GM21717 (cell line): ENCODE data around the gene LCN2.

Source experiments
- ATAC-seq: cut with Tn5 transposase; IDR thresholded peaks from one replicate; pipeline ENCODE4 v1.9.1; 2021; ENCODE audit warnings: mild to moderate bottlenecking, moderate library complexity; ENCODE audit not compliant: unreplicated experiment

The LCN2 gene

DNA sequence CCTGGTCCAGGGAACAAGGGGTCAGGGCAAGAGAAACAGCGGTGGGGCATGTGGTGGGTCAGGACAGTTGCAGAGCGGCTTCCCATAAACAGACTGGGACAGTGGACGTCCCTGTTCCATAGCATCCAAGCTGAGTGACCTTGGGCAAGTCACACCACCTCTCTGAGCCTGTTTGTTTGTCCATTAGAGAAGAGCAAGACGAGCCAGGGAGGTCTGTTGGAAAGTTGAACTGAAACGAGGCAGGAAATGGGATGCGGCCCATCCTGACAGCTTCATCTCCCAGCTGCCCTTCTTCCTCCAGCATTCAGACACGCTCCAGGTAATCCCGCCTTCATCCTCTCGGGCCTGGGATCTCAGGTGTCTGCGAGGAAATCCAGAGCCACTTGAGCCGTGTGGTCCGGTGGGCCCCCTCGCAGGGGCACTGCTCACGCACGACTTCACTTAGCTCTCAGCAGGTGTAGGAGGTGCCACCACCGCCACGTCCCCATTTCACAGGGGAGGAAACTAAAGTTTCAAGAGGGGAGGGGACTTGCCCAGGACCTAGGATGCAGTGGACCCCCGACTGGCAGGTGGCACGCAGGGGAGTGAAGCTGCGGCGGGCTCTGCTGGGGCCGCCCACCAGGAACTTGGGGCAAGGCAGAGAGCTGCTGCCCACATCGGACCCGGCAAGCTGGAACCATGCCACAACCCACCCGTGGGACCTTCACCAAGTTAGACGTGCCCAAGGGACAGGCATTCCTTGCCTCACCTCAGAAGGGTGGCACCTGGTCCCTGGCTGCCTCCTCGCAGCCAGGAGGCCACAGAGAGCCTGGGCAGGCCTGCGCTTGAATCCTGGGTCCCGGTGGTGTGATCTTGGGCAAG is 34.7 kb upstream of the LCN2 start:
- ATAC-seq = no peak

DNA sequence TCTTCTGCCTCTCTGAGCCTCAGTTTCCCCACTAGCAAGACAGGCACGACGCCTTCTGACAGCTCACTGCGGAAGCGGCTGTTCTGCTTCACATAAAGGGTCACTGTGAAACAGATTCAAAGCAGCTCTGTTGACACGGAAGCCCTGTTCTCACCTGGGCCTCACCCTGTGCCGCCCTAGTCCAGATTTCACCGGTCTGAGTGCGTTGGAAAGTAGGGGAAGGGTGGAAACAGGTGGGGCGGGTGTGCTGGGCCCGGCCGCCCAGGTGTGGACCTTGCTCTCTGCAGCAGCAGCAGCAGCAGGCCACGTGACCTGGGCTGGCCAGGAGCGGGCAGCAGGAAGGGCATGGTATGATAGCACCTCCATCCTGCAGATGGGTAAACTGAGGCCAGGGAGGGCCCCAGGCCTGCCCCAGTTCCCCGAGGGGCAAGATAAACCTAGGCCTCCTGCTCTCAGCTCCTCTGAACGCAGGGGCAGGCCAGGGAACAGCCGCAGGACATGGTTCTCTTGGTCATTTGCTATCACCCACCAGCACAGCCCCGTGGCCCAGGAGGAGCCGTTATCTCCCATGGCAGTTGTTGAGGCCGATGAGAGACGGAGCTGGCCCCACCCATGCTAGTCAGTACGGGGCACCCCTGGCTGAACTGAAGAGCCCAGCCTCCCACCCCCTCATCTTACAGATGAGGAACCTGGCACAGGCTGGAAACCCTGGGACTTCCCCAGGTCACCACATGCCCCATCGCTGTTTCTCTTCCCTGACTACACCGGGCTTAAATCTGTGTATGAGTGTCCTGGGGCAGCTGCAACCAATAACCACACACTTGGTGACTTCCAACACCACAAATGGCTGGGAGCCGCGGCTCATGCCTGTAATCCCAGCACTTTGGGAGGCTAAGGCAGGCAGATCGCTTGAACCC is 33.8 kb upstream of the LCN2 start:
- no peak for ATAC-seq

DNA sequence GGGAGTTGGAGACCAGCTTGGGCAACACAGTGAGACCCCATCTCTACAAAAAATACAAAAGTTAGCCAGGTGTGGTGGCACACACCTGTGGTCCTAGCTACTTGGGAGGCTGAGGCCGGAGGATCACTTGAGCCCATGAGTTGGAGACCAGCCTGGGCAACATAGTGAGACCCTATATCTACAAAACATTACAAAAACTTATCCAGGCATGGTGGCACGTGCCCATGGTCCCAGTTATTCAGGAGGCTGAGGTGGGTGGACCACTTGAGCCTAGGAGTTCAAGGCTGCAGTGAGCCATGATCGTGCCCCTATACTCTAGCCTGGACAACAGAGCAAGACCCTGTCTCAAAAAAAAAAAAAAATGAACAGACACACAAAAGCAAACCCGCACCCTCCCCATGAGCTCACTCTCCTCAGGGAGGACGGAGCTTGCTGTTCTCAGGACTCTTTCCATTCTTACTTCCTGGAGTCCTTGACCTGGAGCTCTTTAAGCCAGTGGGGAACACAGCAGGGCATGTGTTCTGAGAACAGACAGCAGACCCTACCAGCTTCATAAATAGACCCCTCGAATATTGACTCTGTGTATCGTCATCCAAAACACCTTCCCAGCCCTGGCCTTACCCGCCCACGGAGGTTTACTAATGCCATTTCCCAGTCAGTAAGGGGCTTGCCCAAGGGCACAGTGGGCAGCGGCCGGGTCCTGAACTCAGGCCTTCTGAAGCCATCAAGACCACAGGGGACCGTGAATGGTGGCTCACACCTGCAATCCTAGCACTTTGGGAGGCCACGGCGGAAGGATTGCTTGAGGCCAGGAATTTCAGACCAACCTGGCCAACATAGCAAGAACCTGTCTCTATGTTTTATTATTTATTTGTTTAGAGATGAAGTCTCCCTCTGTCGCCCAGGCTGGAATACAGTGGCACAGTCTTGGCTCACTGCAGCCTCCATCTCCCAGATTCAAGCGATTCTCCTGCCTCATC is 32.9 kb upstream of the LCN2 start:
- no peak for ATAC-seq

DNA sequence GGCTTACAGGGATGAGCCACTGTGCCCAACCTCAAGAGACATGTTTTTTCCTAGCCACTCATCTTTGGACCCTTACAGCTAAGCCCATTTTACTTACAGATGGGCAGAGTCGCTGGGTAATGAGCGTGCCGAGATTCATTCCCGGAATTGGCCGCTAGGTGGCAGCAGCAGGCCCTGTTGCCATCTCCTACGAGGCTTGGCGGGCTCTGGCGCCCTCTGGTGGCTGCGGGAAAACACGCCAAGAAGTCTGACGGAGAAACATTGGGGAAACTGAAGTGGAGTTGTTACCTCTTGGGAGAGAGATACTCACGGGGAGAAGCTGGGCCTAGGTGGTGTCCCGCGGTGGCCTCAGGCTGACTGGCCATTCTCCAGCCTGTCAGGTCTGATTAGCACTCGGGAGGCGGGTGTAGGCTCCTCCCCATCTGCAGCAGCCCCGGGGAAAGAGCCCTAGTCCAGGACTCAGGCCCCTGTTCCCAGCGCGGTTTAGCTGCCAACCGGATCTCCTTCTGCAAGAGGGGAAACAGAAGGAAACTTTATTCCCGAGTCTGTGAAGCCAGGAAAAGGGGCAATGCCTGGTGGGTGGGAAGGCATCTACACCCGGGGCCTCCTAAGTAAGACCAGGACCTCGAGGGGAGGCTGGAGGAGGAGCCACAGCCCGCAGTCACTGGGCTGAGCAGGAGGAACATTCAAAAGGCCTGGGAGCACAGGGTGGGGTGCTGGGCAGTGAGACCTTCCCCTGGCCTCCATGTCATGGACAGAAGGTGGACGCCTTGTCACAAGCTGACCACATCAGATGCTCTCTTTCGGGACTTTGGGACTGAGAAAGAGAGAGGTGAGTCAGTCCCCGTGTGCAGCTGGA is 31.4 kb upstream of the LCN2 start:
- no peak for ATAC-seq

DNA sequence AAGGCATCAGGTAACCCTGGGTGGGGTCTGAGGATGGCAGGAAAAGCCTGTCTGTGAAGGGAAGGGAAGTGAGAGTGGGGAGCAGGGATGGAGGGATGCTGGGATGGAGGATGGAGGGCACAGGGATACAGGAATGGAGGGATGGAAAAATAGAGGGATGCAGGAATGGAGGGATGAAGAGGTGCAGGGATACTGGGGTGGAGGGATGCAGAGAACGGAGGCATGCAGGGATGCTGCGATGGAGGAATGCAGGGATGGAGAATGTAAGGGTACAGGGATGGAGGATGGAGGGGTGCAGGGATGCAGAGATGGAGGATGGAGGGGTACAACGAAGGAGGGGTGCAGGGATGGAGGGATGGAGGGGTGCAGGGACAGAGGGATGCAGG is 30.8 kb upstream of the LCN2 start:
- ATAC-seq = no peak

DNA sequence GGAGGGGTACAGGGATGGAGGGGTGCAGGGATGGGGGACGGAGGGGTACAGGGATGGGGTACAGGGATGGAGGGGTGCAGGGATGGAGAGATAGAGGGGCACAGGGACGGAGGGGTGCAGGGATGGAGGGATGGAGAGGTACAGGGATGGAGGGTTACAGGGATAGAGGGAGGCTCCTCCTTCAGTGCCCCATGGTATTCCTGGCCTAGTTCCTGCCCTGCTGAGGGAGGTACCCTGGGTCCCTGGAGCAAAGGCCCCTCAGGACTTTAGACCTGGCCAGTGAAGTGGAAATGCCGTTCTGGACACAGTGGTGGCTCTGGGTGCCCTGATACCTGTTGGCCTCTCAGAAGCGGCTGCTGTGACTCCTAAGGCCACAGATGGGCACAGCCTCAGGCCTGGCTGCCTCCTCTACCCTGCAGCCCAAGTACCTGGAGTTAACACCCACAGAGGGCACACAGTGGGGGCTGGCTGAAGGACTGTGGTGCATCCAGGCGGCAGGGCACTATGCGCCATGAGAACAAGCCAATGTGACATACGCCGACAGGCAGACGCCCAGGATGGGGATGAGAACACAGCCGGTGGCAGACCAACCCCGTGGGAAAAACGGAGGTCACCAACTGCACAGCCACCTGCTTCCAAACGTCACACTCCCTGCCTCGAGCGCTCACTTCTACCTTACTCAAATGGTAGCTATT is 30.1 kb upstream of the LCN2 start:
- ATAC-seq = no peak

DNA sequence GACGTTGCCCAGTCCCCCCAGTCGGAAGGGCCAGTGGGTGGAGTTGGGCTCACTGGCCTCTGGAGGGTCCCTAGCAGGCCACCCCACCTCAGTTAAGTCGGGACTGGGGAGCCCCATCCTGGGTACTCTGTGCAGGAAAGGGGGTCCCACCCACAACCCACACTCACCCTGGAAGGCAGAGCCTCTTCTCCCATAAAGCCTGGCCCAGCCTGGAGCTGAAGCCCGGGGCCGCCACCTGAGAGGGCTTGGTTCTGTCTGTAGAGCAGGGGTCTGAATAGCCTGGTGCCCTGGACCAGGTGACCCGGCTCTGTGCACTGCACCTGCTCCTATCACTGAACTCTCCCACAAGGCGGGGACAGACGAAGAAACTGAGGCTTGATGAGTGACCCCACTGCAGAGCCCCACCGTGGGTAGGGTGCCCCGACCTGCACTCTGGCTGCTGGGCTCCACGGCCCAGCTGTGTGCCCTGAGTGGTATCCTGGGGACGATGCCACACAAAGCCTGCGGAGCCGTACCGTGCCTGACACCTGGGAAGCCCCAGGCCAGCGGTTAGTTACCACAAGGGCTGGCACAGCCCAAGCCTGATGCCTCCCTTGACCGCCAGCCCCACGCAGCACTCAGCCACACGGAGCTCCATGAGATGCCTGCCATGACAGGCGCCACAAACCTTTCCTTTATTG is 29.1 kb upstream of the LCN2 start:
- no peak for ATAC-seq

DNA sequence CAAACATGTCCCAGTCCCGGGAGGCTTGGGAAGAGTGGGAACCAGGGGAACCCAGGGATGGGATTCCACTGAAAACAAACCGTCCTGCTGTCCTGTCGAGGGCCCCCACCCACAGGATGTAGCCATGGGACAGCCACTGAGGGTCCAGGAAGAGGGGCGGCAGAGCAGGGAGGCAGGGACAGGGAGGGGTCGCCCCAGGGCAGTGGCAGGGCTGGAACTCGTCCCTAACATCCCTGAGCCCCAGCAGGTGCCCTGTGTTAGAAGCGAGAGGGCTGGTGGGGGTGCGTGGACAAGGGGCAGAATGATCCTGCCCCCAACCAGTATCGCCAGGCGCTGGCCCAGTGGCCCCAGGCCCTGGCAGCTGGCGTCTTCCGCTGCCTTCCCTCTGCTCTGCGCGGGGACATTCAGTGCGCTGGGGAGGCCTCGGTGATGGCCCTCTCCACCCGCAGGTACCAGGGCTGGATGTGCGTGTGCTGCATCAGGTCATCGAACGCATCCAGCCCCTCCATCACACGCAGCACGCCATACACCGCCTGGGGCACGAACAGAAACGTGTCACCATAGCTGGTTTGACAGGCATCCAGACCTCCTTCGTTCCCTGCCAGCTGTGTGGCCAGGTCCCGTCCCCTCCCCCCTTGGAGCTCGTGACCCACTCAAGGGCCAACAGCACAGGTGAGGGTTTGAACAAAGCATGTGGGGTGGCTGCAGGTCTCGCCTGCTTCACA is 28.4 kb upstream of the LCN2 start:
- no peak for ATAC-seq

DNA sequence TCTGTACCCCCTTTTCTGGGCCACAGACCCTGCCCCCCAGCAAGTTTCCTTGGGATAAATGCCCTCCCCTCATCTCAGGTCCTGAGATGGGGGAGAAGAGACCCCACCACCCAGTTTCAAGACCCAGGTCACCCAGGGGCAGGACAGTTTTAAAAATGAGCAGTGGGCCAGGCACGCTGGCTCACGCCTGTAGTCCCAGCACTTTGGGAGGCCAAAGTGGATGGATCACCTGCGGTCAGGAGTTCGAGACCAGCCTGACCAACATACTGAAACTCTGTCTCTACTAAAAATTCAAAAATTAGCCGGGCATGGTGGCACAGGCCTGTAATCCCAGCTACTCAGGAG is 27.8 kb upstream of the LCN2 start:
- ATAC-seq = no peak

DNA sequence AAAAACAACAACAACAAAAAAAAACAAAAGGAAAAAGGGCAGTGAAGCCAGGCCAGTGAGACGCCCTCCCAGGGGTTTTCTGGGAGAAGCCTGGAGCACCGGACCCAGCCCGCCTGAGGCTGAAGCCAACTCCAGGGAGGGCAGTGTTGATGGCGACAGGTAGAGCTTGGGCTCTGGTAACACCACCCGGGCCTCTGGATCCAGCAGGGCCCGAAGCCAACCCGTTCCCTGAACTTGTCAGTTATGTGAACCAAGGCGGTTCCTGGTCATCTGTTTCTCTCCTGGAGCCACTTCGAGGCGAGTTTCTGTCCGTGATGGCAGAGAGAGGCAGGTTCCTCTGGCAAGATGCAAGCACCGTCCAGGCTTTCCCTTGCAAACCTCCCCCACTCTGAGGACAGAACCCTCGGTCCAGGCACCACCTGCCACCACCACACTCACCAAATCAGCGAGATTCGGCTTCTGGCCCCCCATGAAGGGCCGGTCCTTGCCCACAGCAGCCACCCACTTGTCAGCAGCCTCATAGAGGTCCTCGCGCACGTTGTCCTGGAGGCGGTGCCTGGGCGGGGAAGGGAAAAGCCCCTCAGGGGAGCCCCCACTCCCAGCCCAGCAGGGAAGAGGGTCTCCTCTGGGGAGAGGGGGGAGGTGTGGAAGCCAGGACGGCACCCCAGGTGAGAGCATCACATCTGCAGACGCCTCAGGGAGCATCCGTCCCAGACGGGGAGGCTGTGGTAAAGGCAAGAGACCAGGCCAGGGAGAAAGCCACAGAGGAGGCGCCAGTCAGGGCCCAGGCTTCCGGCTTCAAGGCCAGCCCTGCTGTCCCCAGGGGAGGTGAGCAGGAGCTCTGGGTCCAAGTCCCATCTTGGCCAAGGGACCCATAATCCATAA is 27.1 kb upstream of the LCN2 start:
- no peak for ATAC-seq

DNA sequence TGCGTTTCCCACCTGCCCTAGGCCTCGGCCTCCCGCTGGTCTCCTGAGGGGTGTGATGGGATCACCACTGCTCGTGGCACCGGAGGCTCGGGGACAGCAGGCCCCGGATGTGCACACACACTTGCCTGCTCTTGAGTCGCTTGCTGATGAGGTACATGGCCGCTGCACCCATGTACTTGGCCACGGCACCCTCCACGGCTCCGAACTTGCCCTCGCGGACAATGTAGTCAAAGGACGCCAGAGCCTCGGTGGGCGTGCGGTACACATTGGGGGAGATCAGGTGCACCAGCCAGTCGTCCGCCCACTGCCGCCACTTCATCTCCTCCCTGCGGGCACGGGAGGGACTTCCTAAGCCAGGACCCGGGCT is 26.5 kb upstream of the LCN2 start:
- ATAC-seq = no peak

DNA sequence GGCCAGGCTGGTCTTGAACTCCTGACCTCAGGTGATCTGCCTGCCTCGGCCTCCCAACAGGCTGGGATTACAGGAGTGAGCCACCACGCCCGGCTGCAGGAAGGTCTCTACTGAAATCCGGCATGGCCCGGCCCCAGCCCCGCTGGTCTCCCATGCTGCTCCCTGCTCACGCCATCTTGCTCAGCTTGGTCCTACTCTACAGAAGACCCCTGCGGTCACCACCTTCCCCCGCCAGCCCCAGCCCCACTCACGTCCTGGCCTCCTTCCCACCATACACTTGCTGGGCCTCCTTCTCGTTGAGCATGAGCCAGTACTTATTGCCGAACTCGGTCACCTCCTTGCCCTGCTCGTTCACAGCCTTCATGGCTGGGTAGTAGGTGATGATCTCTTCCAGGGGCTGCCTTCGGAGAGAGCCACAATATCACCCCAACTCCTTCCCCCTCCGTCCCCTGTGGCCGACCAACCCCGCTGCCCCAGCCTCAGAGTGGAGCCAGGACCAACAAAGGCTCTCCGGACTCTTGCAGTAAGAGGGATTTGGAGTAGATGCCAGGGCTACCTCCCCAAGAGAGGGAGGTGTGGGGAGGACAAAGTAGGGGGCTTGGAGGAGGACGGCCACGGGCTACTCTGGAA is 25.7 kb upstream of the LCN2 start:
- no peak for ATAC-seq

DNA sequence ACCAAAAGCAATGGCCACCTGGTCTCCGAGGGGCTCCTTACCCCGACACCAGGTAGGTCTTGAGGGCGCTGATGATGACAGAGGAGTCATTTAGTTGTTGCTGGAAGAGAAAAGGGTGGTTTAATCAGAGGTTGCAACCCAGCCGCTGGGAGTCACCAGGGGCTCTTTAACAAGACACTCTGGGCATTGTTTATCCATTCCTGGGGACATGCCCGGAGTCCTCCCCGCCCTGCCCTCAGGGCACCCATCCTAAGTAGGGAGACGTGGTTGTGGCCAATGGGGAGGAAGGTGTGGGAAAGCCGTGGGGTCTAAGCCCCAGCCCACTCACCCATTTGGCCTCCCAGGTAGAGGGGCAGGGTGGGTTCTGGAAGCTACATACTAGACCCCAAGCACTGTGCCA is 24.8 kb upstream of the LCN2 start:
- ATAC-seq = no peak

DNA sequence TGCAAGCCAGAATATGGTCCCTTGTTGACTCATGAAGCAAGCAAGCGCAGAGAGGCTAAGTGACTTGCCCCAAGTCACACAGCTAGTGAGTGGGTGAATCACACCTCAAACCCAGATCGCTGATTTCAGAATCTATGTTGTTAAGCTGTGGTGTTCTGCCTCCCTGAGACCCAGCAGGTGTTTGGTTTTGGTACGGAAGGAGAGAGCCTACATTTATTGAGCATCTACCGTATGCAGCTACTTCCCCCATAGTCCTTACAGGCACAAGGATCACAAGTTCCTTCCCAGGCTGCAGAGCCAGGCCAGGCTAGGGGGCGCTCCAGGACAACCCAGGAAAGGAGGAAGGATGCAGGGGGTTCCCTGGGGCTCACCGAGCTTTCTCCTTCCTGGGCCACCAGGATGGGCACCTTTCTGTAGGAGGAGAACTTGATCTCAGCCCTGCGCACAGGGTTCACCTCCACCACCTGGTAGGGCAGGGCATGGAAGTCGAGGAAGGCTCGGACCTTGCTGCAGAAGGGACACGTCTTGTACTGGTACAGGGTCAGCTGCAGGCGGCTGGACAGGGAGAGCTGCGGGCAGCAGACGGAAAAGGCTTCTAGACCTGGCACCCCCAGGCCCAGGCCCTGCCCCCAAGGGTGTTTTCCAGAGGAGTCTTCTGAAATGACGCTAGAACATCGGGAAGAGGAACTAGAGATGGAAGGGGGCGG is 24.2 kb upstream of the LCN2 start:
- no peak for ATAC-seq

DNA sequence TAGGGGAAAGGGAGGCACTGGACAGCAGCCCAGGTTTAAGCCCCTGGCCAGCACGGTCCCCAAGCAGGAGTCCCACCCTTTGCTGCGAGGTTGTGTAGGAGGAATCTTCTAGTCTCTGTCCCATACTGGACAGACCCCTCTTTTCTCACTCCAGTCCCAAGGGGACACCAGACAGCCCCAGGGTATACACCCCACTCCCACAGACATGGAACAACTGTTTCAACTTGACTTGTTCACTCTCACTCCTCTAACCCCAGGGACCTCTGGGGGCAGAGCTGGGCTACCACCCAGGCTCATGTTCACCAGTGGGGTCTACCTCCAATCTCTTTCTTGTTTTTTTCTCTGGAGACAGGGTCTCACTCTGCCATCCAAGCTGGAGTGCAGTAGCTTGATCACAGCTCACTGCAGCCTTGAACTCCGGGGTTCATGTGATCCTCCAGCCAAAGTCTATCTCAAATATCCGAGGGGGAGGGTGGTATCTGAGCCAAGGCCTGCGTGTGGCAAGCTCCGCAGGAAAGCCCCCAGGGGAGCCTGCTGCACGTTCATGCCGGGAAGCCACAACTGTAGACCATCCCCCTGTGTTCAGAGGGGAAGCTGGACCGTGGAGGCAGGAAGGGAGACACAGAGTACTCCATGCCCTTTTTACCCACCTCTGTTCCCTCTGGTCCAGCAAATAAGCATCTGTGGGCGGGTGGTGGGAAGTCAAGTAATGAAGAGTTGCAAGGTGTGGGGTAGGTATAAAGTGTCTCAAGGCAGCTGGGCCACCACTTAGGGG is 23.5 kb upstream of the LCN2 start:
- no peak for ATAC-seq
